ENCODE measurements around the gene IKBKG.
"Not testable (repeated sequence)": the region's sequence is repeated elsewhere in the genome, so short reads cannot be mapped to it uniquely, and the experiment has no call there.

Gene IKBKG

GRCh38 chrX:154605566-154605965, 58.1 kb downstream of the IKBKG start:
- no peak for DNase-seq (ENCODE audit: low read depth)

- no peak for DNase-seq (ENCODE audit: low read depth)
Observed at GRCh38 chrX:154607370-154607769, 60.0 kb downstream of the IKBKG start.

- DNase-seq (ENCODE audit: low read depth): not testable (repeated sequence)
Observed at GRCh38 chrX:154607976-154608375, 60.6 kb downstream of the IKBKG start.

- not testable (repeated sequence) for DNase-seq (ENCODE audit: low read depth)
Observed at GRCh38 chrX:154608823-154609222, 61.4 kb downstream of the IKBKG start.

- not testable (repeated sequence) for DNase-seq (ENCODE audit: low read depth)
Observed at GRCh38 chrX:154611146-154611545, 63.7 kb downstream of the IKBKG start.

- DNase-seq (ENCODE audit: low read depth): not testable (repeated sequence)
Observed at GRCh38 chrX:154613586-154613985, 66.2 kb downstream of the IKBKG start.
